ENCODE measurements around the gene CYFIP1.

DNA sequence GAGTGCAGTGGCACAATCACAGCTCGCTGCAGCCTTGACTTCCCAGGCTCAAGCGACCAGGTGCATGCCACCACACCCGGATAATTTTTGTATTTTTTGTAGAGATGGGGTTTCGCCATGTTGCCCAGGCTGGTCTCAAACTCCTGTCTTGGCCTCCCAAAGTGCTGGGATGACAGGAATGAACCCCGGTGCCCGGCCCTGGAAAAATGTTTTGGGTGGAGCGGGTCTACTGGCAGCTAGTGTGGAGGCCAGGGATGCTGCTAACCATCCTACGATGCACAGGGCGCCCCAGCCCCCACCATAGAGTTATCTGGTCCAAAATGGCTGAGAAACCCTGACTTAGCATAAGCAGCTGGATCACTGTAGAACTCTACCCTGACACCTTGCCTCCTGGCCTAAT, 106.3 kb downstream of the CYFIP1 start:
- TF ChIP-seq, protein P1, sequence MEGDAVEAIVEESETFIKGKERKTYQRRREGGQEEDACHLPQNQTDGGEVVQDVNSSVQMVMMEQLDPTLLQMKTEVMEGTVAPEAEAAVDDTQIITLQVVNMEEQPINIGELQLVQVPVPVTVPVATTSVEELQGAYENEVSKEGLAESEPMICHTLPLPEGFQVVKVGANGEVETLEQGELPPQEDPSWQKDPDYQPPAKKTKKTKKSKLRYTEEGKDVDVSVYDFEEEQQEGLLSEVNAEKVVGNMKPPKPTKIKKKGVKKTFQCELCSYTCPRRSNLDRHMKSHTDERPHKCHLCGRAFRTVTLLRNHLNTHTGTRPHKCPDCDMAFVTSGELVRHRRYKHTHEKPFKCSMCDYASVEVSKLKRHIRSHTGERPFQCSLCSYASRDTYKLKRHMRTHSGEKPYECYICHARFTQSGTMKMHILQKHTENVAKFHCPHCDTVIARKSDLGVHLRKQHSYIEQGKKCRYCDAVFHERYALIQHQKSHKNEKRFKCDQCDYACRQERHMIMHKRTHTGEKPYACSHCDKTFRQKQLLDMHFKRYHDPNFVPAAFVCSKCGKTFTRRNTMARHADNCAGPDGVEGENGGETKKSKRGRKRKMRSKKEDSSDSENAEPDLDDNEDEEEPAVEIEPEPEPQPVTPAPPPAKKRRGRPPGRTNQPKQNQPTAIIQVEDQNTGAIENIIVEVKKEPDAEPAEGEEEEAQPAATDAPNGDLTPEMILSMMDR (conservative IDR thresholded peaks at IDR 0.05 in 1 of 2, IDR thresholded peaks at IDR 0.05 in 1 of 2; ENCODE audit: low read depth in 1 of 2, low read length in 2 of 2) = no peak
- TF ChIP-seq EZH2 (IDR thresholded peaks at IDR 0.05; ENCODE audit: low read length, missing control alignments) = no peak
